HG03025 (cell line): Measurements from ENCODE around the gene RHBDF1.
A peak's percentile ranks its signal among the peaks of the same experiment; 100 is the strongest.

Experiments
- ATAC-seq: cut with Tn5 transposase; IDR thresholded peaks from one replicate; pipeline ENCODE4 v1.9.1; 2021; ENCODE audit warnings: mild to moderate bottlenecking, moderate library complexity; ENCODE audit not compliant: unreplicated experiment, low FRiP score

Gene RHBDF1

GRCh38 chr16:92431-93339, 20.3 kb upstream of the RHBDF1 start:
- ATAC-seq = no peak

DNA sequence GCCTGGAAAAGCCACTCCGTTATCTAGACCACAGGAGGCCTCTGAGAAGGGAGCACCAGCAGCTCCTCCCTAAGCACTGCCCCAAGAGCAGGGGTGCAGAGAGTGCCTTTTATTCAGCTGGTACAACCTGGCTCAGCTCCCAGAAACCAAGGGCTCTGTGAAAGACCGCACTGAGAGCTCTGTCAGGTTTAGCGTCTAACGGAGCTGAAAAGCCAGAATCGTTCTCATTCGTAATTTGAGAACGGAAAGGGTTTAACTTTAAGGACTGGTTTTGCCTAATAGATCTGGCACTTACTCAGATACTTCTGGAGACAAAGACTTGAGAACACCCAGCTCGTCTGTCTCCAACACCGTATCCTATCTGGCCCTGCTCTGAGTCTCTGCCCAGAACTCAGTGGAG, 19.1 kb upstream of the RHBDF1 start:
- no peak for ATAC-seq

DNA sequence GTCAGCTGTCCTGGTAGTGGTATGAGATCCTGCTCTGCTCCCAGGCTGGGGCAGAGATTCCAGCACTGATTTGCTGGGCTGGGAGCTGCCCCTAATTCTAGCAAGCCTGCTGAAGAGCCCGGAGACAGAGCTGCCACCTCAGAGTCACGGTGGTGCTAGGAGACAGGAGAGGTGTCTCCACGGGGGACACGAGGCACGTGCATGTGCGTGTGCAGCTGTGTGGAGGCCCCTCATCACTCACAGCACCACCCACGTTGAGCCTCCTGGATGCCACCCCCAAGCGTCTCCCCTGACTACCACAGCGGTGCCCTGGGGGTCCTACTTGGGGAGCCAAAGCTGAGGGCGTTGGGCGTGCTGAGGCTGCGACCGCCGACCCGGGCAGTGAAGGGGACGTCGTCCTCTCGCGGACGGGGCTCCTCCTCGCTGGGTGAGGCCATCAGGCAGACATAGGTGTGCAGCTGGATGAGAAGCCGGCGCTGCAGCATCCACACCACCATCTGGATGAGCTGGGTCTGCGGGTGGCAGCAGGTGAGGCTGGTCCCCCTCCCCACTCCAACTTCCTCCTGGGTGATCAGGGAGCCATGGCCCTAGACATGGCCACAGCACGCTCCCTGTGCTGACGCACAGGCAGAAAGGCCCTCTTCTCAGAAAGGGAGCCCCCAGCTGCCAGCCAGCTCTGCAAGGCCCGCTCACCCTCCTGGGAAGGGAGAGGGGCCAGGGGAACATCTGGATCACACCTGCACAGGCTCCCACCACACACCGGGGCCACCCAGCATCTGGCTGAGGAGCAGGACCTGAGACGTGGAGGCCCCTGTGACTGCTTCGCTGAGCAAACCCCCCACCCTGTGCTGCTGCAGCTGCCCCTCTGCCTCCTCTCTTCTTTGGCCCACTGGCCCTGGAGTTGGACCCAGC, 17.2 kb upstream of the RHBDF1 start:
- no peak for ATAC-seq

DNA sequence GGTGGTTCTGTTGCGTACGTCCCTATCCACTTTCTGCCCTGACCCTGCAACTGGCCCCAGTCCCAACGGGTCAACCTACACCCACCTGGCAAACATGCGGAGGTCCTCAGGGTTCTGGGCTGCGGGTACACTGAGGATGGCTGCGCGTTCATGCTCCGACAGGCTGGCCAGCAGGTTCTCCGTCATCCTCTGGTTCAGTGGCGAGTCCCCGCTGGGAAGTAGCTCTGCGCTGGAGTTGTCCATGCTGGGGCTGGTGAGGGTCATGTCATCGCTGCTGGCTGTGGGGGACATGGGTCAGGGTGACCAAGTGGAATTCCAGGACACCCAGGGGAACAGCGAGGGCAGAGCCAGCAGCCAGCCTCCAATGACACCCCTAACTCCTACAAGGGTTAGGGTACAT, 16.2 kb upstream of the RHBDF1 start:
- ATAC-seq = no peak

DNA sequence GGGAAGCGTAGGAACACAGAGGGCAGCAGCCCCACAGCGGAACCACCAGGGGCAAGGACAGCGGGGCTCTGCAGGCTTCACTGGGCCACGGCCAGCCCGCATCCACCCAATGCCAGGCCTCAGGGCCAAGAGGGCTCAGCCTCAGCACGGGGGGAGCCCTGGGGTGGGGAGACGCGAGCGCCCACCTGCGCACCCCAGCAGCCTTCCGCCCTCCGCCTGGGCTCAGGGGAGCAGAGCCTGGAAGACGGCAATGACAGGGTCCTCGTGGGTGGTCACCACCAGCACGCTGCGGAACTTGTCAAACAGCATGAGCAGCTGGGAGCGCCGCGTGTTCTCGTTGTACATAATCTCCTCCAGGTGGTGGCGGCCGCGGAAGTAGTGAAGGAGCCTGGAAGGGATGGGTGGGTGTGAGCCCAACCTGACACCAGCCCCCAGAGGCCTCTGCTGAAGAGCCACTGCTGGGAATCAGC, 14.1 kb upstream of the RHBDF1 start:
- ATAC-seq = no peak

- ATAC-seq = no peak
Observed at GRCh38 chr16:85865-86264, 13.4 kb upstream of the RHBDF1 start.

DNA sequence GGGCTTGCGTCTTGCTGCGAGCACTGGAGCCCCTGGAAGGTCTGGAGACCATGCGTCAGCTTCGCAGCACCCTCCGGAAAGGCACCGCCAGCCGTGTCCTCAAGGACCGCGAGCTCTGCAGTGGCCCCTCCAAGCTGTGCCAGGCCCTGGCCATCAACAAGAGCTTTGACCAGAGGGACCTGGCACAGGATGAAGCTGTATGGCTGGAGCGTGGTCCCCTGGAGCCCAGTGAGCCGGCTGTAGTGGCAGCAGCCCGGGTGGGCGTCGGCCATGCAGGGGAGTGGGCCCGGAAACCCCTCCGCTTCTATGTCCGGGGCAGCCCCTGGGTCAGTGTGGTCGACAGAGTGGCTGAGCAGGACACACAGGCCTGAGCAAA, 13.0 kb upstream of the RHBDF1 start:
- ATAC-seq = no peak

- ATAC-seq = no peak
Observed at GRCh38 chr16:84718-85406, 12.4 kb upstream of the RHBDF1 start.

DNA sequence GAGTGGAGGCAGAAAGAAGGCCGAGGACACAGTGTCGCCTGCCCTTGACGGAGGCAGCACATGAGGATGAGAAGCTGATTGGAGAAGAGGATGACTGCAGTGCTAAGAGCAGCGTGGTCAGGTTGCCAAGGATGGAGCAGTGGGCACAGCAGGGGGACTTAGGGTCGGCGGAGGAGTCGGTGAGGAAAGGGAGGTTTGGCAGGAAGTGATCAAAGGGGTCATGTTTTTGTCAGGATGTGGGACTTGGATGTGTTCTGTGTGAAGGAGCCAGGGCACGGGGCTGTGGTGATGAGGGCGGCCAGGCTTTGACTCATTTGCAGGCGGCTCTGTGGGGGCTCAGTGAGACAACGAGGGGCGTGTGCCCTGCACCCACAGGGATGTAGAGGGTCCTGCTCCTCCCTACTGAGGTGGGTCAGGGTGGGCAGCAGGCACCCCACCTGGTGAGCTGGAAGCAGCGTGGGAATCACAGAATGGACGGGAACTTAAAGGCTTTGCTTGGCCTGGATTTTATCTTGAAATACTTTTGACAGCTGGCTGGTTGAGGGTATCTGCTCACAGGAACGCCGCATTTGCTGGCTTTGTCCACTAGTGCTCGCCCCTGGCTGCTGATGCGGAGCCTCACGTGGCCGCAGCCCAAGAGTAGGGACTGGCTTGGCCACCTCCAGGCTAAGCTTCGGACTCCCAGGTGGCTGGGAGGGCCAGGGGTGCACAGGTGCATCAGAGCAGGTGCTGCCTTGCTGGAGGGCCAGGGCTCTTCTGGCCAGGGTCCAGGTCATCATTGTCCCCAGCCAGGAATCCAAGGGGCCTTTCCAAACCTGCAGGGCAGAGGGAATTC, 11.6 kb upstream of the RHBDF1 start:
- ATAC-seq = no peak

- ATAC-seq = no peak
Observed at GRCh38 chr16:83060-83603, 10.7 kb upstream of the RHBDF1 start.

DNA sequence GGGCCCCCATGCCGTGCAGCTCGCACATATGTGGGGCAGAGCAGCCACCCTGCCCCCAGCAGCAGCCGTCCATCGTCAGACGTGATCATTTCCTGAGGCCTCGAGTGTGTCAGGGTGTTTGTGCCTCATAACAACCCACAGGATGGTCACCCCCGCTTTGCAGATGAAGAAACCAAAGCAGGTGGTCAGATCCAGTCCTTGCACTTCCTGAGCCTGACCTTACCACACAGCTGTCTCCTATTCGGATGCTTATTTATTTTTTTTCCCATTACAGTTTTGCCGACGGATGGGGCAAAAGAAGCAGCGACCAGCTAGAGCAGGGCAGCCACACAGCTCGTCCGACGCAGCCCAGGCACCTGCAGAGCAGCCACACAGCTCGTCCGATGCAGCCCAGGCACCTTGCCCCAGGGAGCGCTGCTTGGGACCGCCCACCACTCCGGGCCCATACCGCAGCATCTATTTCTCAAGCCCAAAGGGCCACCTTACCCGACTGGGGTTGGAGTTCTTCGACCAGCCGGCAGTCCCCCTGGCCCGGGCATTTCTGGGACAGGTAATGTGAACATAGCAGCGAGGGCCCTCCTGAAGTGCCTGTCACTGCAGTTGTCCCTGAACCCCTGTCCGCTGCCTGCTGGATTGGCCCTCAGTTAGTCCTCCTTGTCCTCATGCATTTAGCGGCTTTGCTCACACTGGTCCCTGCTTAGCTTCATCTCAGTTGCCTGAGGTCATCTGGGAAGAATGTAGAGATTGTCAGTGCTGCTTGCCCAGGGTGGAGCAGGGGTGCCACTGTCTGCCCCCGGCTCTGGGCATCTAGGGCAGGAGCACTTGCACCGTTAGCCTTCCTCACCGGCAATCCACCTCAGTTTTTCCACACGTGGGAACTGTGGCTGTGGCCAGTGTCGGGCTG, 7.0 kb upstream of the RHBDF1 start:
- ATAC-seq = no peak

DNA sequence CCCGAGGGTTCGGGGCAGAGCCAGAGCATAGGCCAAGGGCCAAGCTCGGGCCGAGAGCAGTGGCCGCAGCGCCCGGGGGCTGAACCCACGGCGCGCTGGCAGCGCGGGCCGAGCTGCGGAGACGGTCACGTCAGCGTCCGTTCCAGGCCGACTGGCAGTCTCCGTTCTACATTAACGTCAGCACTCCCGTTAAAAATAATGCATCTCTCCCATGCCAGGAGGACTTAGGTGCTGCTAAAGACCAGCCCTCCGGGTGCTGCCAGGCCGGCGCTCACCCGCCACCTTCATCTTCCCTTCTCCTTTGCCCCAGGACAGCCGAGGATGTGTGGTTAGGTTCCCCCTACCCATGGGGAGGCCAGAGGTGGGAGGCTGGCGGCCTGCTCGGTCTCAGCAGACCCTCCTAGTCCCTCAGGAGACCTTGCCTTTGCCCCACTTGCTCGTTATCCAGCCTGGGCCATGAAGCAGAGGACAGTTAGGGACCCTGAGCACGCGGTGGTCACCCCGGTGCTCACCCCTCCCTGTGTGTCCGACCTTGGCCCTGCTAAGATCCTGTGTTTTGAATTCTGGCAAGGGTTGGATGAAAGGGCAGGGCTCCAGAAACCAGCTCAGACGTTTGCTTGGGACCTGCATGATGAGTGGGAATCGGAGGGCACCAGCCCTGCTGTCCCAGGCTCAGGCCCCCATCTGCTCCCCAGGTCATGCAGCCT, 6.2 kb upstream of the RHBDF1 start:
- peak; percentile 13 for ATAC-seq

GRCh38 chr16:77807-78443, 5.5 kb upstream of the RHBDF1 start, which contains the start of gene MPG:
Gene MPG, plus strand, starts transcription at chr16:78225. Its CDS starts 85 bp downstream, at chr16:78310.
- peak; percentile 58 for ATAC-seq

- peak; percentile 28 for ATAC-seq
Observed at GRCh38 chr16:77273-77806, 4.9 kb upstream of the RHBDF1 start.

DNA sequence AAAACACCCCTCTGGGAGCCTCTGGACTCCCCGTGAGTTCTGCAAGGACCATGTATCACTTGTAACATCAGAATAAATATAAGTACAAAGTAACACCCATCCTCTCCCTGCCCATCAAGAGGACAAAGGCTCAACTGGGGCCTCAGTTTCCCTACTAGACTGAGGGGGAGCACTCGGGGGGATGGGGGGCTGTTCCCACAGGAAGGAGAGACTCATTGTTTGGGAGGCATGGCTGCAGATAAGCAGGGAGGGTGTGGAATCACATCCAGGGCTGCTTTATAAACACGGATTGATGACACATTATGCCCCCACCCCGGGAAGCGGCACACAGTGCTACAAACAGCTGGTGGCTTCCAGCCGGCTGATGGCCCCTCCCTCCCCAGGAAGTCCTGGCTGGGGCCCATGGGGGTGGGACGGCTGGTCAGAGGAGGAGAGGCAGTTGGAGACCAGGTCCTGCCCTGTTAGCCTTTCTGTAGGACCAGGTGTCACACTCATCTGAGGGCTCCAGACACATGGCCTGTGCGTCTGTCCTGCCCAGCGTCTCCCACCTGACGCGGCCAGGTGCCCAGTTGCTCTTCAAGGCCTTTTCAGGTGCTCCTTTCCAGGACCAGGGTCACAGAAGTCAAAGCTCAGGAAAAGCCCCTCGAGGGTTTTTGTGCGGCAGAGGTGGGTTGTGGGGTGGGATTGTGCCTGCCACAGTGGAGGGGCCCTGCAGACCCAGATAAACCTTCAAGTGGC, 4.3 kb upstream of the RHBDF1 start:
- ATAC-seq = no peak
